ENCODE results near the gene CES3.

CES3 gene

DNA sequence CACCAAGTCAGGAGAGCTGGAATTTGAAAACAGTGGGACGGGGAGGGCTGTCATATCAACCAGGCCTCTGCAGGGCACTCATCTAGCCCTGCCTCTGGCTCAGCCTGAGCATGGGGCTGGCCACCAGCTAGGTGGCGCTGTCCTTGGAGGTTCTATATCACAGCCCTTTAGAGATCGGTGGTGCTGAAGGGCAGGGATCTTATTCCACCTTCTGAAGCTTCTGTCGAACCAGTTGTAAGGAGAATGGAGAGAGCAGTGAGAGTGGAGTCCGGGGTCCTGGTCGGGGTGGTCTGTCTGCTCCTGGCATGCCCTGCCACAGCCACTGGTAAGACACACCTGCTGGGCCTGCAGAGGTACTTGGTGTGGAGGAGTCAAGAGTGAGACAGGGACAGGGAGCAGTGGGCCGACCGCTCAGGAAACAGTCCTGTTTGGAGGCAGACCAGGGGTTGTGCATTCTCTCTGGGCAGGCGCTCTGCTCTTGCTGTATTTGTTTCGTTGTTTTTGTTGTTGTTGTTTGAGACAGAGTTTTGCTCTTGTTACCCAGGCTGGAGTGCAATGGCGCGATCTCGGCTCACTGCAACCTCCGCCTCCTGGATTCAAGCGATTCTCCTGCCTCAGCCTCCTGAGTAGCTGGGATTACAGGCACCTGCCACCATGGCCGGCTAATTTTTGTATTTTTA lies at the start of gene CES3:
TSS of gene CES3 (plus strand) at position 202 of the 680 bp plus-strand sequence. CDS start at position 244, 42 bp downstream.
- DNase-seq: peak; percentile 32

GRCh38 chr16:66911801-66912200 lies 49.3 kb upstream of the CES3 start:
- no peak for DNase-seq

DNA sequence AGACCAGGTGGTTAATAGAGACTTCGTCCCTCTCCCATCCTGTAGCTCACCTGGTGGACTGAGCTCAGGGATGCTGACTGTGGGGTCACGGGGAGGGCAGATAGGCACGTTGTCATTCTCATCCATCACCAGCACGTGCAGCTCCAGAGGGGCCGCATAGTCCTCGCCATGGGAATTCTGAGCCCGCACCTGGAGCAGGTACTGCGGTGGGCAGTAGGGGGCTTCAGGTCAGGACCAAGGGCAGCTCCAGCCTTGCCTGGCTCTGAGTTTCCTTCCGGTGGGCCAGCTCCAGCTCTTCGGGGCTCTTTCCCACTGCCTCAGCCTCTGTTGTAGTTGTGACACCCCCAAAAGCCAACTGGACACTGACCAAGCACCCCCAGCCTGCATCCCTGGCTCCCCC lies 48.0 kb upstream of the CES3 start:
- no peak for DNase-seq

- DNase-seq: no peak
Measured at GRCh38 chr16:66913711-66914110, 47.4 kb upstream of the CES3 start.

- no peak for DNase-seq
Measured at GRCh38 chr16:66914541-66914940, 46.5 kb upstream of the CES3 start.

- DNase-seq: no peak
Measured at GRCh38 chr16:66915041-66915440, 46.0 kb upstream of the CES3 start.

DNA sequence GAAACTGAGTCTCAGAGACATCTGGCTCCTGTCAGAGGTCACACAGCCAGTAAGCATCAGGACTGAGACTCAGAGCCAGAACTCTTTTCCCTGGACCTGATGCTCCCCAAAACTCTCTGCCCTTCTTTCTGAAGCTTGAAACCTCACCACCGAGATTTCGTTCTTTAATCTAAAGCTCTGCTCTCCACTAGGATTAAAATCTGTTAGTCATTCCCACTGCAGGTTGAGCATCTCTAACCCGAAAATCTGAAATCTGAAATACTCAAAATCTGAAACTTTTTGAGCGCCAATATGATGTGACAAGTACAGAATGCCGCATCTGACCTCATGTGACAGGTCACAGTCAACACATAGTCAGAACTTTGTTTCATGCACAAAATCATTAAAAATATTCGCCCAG lies 44.5 kb upstream of the CES3 start:
- DNase-seq: no peak

DNA sequence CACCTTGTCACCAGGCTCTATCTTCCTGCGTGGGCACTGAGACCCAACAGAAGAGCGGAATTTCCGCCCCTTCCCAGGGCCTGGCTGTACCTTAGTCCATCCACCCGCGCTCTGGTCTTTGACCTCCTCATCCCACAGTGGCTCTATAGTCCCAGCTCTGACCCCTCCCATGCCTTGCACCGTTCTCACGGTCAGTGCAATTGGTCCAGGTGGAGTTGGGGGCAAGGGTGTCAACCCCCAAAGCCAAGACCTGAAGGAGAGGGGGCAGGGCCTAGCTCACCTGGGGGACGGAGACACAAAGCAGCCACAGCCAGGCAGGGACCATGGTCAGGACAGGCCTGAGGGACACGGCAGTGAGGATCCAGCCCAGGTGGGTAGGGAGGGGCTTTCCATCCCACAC lies 43.3 kb upstream of the CES3 start:
- DNase-seq: no peak

- DNase-seq: no peak
Measured at GRCh38 chr16:66918355-66918754, 42.7 kb upstream of the CES3 start.

DNA sequence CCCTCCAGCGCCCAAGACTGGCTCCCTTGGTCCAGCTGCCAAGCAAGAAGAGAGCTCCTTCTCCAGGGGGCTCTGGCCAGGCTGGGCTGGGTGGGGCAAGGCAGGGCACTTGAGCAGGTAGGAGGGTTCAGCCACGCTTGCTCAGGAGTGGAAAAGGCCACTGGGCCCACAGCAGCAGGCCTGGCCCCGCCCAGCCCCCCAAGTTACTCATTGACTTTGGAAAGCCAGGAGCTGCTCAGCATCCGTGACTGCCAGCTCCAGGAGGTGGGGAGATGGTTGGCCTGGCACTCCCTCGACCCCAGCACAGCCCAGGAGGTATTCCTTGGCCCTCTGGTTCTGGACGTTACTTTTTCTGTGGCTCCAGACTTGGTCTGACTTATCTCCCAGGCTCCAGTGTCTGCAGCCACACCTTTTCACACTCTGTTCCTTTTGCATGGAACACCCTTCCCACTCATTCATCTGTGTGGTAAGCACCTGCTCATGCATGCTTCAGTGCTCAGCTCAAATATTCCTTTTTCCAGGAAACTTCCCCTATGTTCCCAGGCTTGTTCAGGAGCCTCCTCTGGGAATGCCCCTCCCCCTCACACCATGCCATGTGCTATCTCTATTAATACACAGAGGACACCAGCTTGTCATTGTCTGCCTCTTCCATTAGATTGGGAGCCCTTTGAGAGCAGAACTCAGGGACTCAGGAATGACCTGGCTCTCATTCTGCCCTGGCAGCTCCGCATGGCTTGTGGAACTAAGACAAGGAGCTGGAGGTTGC lies 42.1 kb upstream of the CES3 start, which contains the start of gene CDH16:
TSS of gene CDH16 (minus strand) at position 83 of the 766 bp plus-strand sequence. CDS start 820 bp downstream, outside the sequence.
- DNase-seq: no peak

DNA sequence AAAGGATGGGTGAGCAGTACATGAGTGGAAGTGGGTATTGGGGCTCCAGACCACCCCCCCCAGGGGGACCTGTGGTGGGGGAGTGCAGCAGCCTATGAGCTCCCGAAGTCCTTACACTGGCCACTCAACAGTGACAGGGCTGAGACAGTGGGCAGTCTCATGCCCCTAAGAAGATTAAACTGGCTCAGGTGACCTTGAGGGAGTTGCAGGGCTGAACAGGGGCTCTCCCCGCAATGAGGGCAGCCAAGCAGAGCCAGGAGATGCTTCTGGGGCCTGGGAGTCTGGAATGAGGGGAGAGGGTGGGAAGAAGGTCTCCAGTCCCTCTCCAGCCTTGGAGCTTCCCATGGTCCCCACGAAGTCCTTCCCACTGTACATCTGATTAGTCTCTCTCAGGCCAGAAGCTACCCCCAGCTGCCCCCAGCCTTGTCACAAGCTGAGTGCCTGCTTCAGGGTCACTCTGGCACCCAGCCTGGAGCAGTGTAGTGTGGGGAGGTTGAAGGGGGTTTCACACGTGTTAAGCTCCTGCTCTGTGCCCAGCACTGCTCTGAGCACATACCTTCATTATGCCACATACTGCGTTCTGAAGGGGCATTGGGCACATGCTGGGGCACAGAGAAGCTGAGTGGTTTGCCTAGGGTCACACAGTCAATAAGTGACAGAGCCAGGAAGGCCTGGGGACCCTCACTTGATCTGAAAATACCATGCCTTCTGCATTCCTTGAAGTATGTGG lies 41.3 kb upstream of the CES3 start:
- no peak for DNase-seq

DNA sequence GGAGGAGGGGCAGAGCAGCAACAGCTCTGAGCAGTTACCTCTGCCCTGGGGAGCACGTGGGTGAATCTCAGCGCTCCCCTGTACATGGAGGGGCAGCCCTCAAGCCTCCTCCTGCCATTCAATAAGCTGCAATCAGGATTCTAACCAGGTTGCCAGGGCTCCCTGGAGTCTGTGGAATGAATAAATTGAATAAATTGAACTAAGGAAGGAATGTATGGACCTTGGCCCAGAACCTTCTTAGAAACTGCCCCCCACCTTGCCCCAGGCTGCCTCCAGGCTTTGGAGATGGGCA lies 40.8 kb upstream of the CES3 start:
- DNase-seq: no peak

DNA sequence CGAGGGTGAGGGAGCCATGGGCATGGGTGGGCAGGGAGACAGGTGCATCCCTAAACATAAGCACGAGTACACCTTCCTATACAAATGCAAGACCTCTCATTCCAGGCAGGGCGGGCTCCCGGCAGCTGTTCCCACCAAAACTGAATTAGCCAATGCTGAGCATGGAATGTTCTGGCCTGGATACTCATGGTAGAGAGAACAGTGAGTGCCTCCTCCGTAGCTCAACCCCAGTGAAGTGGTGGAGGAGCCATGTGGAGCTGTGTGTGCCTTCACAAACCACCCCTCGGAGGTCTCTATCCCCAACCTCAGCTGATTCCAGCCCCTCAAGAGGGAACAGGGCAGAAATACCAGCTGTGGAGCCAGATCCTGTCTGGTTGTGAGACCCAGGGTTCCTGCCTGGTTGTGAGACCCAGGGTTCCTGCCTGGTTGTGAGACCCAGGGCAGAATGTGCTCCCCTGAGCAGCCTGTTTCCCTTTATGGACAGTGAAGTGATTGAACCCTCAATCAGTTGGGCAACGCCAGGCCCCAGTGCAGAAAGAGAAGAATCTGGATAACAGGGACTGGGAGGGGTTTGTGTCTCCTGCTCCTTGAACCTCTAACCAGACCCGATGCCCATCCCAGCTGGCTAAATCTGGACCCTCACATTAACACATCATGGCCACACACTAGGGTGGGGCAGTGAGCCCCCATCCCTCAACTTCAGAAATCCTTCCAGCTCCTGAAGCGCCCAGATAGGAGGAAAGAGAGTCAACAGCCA lies 40.0 kb upstream of the CES3 start:
- DNase-seq: no peak

- no peak for DNase-seq
Measured at GRCh38 chr16:66921729-66922450, 39.2 kb upstream of the CES3 start.

DNA sequence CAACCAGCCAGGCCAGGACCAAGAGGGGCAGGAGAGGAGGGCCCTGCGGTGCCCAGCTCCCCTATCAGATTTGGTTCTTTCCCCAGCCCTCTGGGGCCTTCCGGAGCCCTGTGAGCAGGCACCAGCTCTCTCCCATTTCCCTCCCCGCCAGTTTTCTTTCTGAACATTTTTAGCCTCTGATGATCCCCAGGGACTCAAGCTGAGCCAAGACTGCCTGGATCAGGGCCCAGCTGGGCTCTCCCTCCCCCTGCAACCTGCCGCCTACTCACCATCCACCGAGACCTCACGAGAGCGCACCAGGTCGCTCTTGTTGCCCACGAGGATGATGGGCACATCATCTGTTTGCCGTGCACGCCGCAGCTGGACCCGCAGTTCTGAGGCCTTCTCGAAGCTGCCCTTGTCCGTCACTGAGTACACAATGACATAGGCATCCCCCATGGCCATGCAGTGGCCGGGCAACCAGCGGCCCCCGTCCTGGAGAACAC lies 37.8 kb upstream of the CES3 start:
- DNase-seq: no peak

DNA sequence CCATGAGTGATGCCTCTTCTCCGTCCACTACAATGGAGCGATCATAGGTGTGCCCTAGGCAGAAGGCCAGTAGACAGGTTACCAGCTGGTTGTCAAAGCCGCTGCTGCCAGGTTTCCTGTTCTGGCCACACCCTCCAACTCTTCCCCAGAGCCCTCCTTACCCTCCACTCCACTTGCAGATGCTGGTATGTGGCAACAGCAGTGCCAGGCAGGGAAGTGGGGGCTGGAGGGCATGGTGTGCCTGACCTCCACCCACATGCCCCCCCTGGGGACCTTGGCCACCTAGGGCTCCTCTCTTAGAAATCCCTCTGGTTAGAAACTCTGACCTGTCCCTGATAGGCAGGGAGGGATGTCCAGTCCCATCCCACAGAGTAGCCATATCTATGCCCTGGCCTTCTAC lies 37.2 kb upstream of the CES3 start:
- no peak for DNase-seq

GRCh38 chr16:66924527-66925321 lies 36.3 kb upstream of the CES3 start:
- no peak for DNase-seq

GRCh38 chr16:66925322-66925840 lies 35.7 kb upstream of the CES3 start, which contains the start of gene RRAD:
Gene RRAD, minus strand, starts transcription at chr16:66925535. Its CDS starts 356 bp downstream, at chr16:66925179.
- DNase-seq: no peak

- no peak for DNase-seq
Measured at GRCh38 chr16:66926171-66926947, 34.7 kb upstream of the CES3 start.

- DNase-seq: no peak
Measured at GRCh38 chr16:66926961-66927436, 34.1 kb upstream of the CES3 start.

Measured in NCI-H774 (cell line).